ENCODE results near the gene SWT1.
"Not testable (repeated sequence)": the region's sequence is repeated elsewhere in the genome, so short reads cannot be mapped to it uniquely, and the experiment has no call there.

Gene SWT1

GRCh38 chr1:185170291-185170848, 13.4 kb downstream of the SWT1 start:
- peak; percentile 66 for DNase-seq

- DNase-seq: no peak
Measured at GRCh38 chr1:185193756-185194155, 36.8 kb downstream of the SWT1 start.

- DNase-seq: not testable (repeated sequence)
Measured at GRCh38 chr1:185198712-185199111, 41.7 kb downstream of the SWT1 start.

- DNase-seq: no peak
Measured at GRCh38 chr1:185200889-185201288, 43.9 kb downstream of the SWT1 start.

GRCh38 chr1:185207170-185207569, 50.2 kb downstream of the SWT1 start:
- no peak for DNase-seq

- DNase-seq: no peak
Measured at GRCh38 chr1:185207980-185208602, 51.1 kb downstream of the SWT1 start.

GRCh38 chr1:185208626-185209180, 51.7 kb downstream of the SWT1 start:
- no peak for DNase-seq

GRCh38 chr1:185209357-185209756, 52.4 kb downstream of the SWT1 start:
- not testable (repeated sequence) for DNase-seq

GRCh38 chr1:185213091-185213490, 56.1 kb downstream of the SWT1 start:
- DNase-seq: no peak

- DNase-seq: no peak
Measured at GRCh38 chr1:185215911-185216310, 58.9 kb downstream of the SWT1 start.

- no peak for DNase-seq
Measured at GRCh38 chr1:185224132-185224531, 67.2 kb downstream of the SWT1 start.

- no peak for DNase-seq
Measured at GRCh38 chr1:185227161-185227560, 70.2 kb downstream of the SWT1 start.

GRCh38 chr1:185228979-185229378, 72.0 kb downstream of the SWT1 start:
- DNase-seq: no peak

GRCh38 chr1:185229981-185230380, 73.0 kb downstream of the SWT1 start:
- DNase-seq: no peak

- DNase-seq: no peak
Measured at GRCh38 chr1:185232874-185233273, 75.9 kb downstream of the SWT1 start.

- not testable (repeated sequence) for DNase-seq
Measured at GRCh38 chr1:185234183-185234582, 77.2 kb downstream of the SWT1 start.

- not testable (repeated sequence) for DNase-seq
Measured at GRCh38 chr1:185237176-185237575, 80.2 kb downstream of the SWT1 start.

GRCh38 chr1:185237661-185238060, 80.7 kb downstream of the SWT1 start:
- DNase-seq: no peak

GRCh38 chr1:185238447-185238846, 81.5 kb downstream of the SWT1 start:
- DNase-seq: peak; percentile 41

GRCh38 chr1:185239861-185240260, 82.9 kb downstream of the SWT1 start:
- DNase-seq: no peak

- peak; percentile 4 for DNase-seq
Measured at GRCh38 chr1:185241127-185241526, 84.2 kb downstream of the SWT1 start.

- no peak for DNase-seq
Measured at GRCh38 chr1:185244015-185244747, 87.2 kb downstream of the SWT1 start.

GRCh38 chr1:185245466-185245865, 88.5 kb downstream of the SWT1 start:
- DNase-seq: no peak

GRCh38 chr1:185249563-185249962, 92.6 kb downstream of the SWT1 start:
- DNase-seq: no peak
